OCI-LY7 (cell line): ENCODE results near the gene SETD1B. TPM values are rescaled to one million over a fixed set of nuclear protein-coding genes. Genes with fewer than 3 reads are reported as not detected.
"Not testable (repeated sequence)": the region's sequence is repeated elsewhere in the genome, so short reads cannot be mapped to it uniquely, and the experiment has no call there.

Experiments used
- BruUV-seq: library from RNA; stranded (reverse); fragments of 400-500 nt; replicated peaks from 2 replicates; lab custom pipeline; 2021; lab: Mats Ljungman, UMichigan
- CTCF ChIA-PET: fragments of 300-600 bp; sonication (Branson Sonifier 250); formaldehyde crosslinking; loops from one replicate; lab custom pipeline; 2022; ENCODE audit warnings: antibody characterized with exemption; ENCODE audit not compliant: unreplicated experiment; lab: Charles Lee
- POLR2A ChIA-PET: fragments of 300-600 bp; sonication (Branson Sonifier 250); formaldehyde crosslinking; loops from one replicate; lab custom pipeline; 2022; ENCODE audit warnings: antibody characterized with exemption; lab: Charles Lee
- DNase-seq: peaks from one replicate; pipeline ENCODE4 v3.0.0-alpha.2; 2015; ENCODE audit warnings: low spot score
- H2AFZ ChIP-seq: fragments of 200-600 bp; sonication (generic), shearing (Covaris generic); 2 replicates; pipeline ENCODE4 v1.6.1; 2014; ENCODE audit warnings: mild to moderate bottlenecking, antibody characterized with exemption, low read length, moderate library complexity
- H3K27ac ChIP-seq: fragments of 200-600 bp; sonication (generic); 2 replicates; pipeline ENCODE4 v1.5.1; 2014; ENCODE audit warnings: mixed run types, low read depth, mild to moderate bottlenecking, moderate library complexity, low read length, inconsistent platforms; ENCODE audit not compliant: poor library complexity, severe bottlenecking
- H3K36me3 ChIP-seq: fragments of 200-600 bp; sonication (generic); 2 replicates; pipeline ENCODE4 v1.6.1; 2014; ENCODE audit warnings: mild to moderate bottlenecking, antibody characterized with exemption, low read length, moderate library complexity, mixed read lengths; ENCODE audit not compliant: insufficient read depth
- H3K4me1 ChIP-seq: fragments of 200-600 bp; sonication (generic); 2 replicates; pipeline ENCODE4 v1.5.1; 2014; ENCODE audit warnings: mild to moderate bottlenecking, low read length; ENCODE audit not compliant: insufficient read depth, poor library complexity, severe bottlenecking
- H3K4me2 ChIP-seq: fragments of 200-600 bp; sonication (generic); 2 replicates; pipeline ENCODE4 v1.6.1; 2014; ENCODE audit warnings: mild to moderate bottlenecking, low read length
- H3K4me3 ChIP-seq: fragments of 200-600 bp; sonication (generic); 2 replicates; pipeline ENCODE4 v1.5.1; 2014; ENCODE audit warnings: mild to moderate bottlenecking, low read depth, low read length; ENCODE audit not compliant: poor library complexity, severe bottlenecking
- H3K79me2 ChIP-seq: fragments of 200-600 bp; sonication (generic); 2 replicates; pipeline ENCODE4 v1.6.1; 2016; ENCODE audit warnings: low read depth, mild to moderate bottlenecking, low read length, moderate library complexity, mixed read lengths; ENCODE audit not compliant: insufficient read depth
- H3K9me2 ChIP-seq: fragments of 200-600 bp; sonication (generic); 2 replicates; pipeline ENCODE4 v1.6.1; 2016; ENCODE audit warnings: mild to moderate bottlenecking, low read length, mixed read lengths; ENCODE audit not compliant: insufficient read depth
- H3K9me3 ChIP-seq: fragments of 200-600 bp; sonication (generic); 2 replicates; pipeline ENCODE4 v1.6.1; 2014; ENCODE audit warnings: mild to moderate bottlenecking, mixed run types, low read length, mixed read lengths
- H4K20me1 ChIP-seq: fragments of 200-600 bp; sonication (generic); 2 replicates; pipeline ENCODE4 v1.6.1; 2014; ENCODE audit warnings: mild to moderate bottlenecking, antibody characterized with exemption, low read length, moderate library complexity, mixed read lengths; ENCODE audit not compliant: insufficient read depth
- CTCF ChIP-seq: fragments of 200-600 bp; sonication (generic); conservative IDR thresholded peaks from 2 replicates; pipeline ENCODE4 v1.5.1; 2014; ENCODE audit warnings: mild to moderate bottlenecking, antibody characterized with exemption, low read length, moderate library complexity, mixed read lengths
- EZH2phosphoT487 ChIP-seq: fragments of 200-600 bp; sonication (generic); IDR thresholded peaks from 2 replicates; pipeline ENCODE4 v1.6.1; 2018; ENCODE audit warnings: low read depth, borderline replicate concordance, mild to moderate bottlenecking, mixed run types, antibody characterized with exemption, low read length, moderate library complexity, mixed read lengths
- intact Hi-C: fragments of 100-400 bp; cut with micrococcal nuclease; formaldehyde crosslinking; loops from one replicate; pipeline ENCODE4 v1.10.0; 2022; ENCODE audit not compliant: unreplicated experiment
- total RNA-seq, 2 experiments: library from RNA; depleted of rRNA in 1 of 2; stranded (reverse); fragments of >200 nt in 1 of 2; shearing (Covaris generic) in 1 of 2; gene quantifications; 2 replicates each; pipeline ENCODE4 v1.2.3, GENCODE V29; 2014 to 2022

Gene SETD1B
- total RNA-seq, 2 experiments from 2014 or later = 4.7 to 22.5 TPM

- Histone ChIP-seq H3K36me3 (peaks cover 13% of the 10 kb centered on the region), H3K9me2 (no peaks in the 10 kb centered on the region), H3K9me3 (no peaks in the 10 kb centered on the region), H3K79me2 (no peaks in the 10 kb centered on the region), H2AFZ (no peak overlapping the region), H3K4me3 (no peak overlapping the region), H3K4me2 (no peak overlapping the region), H3K4me1 (no peaks in the 10 kb centered on the region), H4K20me1 (no peaks in the 10 kb centered on the region), H3K27ac (no peak overlapping the region)
- DNase-seq = no peak
- CTCF ChIA-PET = interaction anchor here (0.7 kb wide), 1 partner anchor 42 kb away, joined by 7 read pairs; no protein-coding TSS in a partner anchor
- TF ChIP-seq CTCF (no peak), EZH2phosphoT487 (no peak)
- POLR2A ChIA-PET = no interaction called here
- TSS peak; percentile 46 for BruUV-seq
- intact Hi-C loops = no loop called here
Measured at GRCh38 chr12:121755591-121755990, 48.2 kb upstream of the SETD1B start.

- H2AFZ ChIP-seq, H3K9me2 ChIP-seq, H3K4me1 ChIP-seq, CTCF ChIA-PET, DNase-seq, H3K36me3 ChIP-seq, intact Hi-C loops, H3K27ac ChIP-seq, BruUV-seq, H3K9me3 ChIP-seq, H3K4me3 ChIP-seq, POLR2A ChIA-PET, H4K20me1 ChIP-seq, H3K4me2 ChIP-seq, H3K79me2 ChIP-seq: not testable (repeated sequence)
Measured at GRCh38 chr12:121758536-121758935, 45.3 kb upstream of the SETD1B start.

GRCh38 chr12:121762269-121762668 is 41.5 kb upstream of the SETD1B start:
- H3K36me3 ChIP-seq = peaks cover 3% of the 10 kb centered on the region
- ChIA-PET POLR2A (no interaction called here), CTCF (no interaction called here)
- H3K4me1 ChIP-seq = no peaks in the 10 kb centered on the region
- BruUV-seq = no TSS peak
- no peak overlapping the region for H2AFZ ChIP-seq
- no peaks in the 10 kb centered on the region for H4K20me1 ChIP-seq
- no peaks in the 10 kb centered on the region for H3K9me3 ChIP-seq
- no peak overlapping the region for H3K4me3 ChIP-seq
- intact Hi-C loops = no loop called here
- no peak for TF ChIP-seq EZH2phosphoT487
- TF ChIP-seq CTCF = no peak
- H3K4me2 ChIP-seq = no peak overlapping the region
- H3K27ac ChIP-seq = no peak overlapping the region
- no peaks in the 10 kb centered on the region for H3K9me2 ChIP-seq
- DNase-seq = no peak
- H3K79me2 ChIP-seq = no peaks in the 10 kb centered on the region
